CD14-positive monocyte (primary cell): ENCODE results near the gene CHD2. TPM values are rescaled to one million over a fixed set of nuclear protein-coding genes. Genes with fewer than 3 reads are reported as not detected.

Experiments used
- DNase-seq, 3 donors: peaks; one replicate each; pipeline ENCODE4 v3.0.0-alpha.2; 2011 to 2022
- H2AFZ ChIP-seq: 2 replicates; pipeline ENCODE4 v1.6.0; 2012; ENCODE audit warnings: mild to moderate bottlenecking, low read depth, low read length, inconsistent platforms; ENCODE audit not compliant: insufficient read depth, poor library complexity, severe bottlenecking
- H3K27ac ChIP-seq, 2 donors: 1 replicate in 1 of 2; 2 replicates in 1 of 2; pipeline ENCODE4 v1.5.1; 2012 to 2013; ENCODE audit warnings: low read length in 2 of 2, control low read depth in 1 of 2, inconsistent platforms in 1 of 2, low read depth in 1 of 2, mild to moderate bottlenecking in 1 of 2
- H3K27me3 ChIP-seq, 2 donors: one replicate each; pipeline versions ENCODE4 v1.6.0 to v1.6.1; 2011 to 2013; ENCODE audit warnings: low read length in 2 of 2; ENCODE audit not compliant: control insufficient read depth in 2 of 2, insufficient read depth in 2 of 2
- H3K36me3 ChIP-seq, 2 donors: replicated peaks in 1 of 2; 1 replicate in 1 of 2; 2 replicates in 1 of 2; pipeline versions ENCODE4 v1.5.1 to v1.6.1; 2012 to 2013; ENCODE audit warnings: low read length in 2 of 2, control low read depth in 1 of 2, inconsistent platforms in 1 of 2, mild to moderate bottlenecking in 1 of 2; ENCODE audit not compliant: insufficient read depth in 2 of 2, control insufficient read depth in 1 of 2
- H3K4me1 ChIP-seq, 2 donors: 1 replicate in 1 of 2; 2 replicates in 1 of 2; pipeline versions ENCODE4 v1.5.1 to v1.6.1; 2012 to 2013; ENCODE audit warnings: low read length in 2 of 2, control low read depth in 1 of 2, inconsistent platforms in 1 of 2, mild to moderate bottlenecking in 1 of 2, moderate library complexity in 1 of 2; ENCODE audit not compliant: insufficient read depth in 2 of 2, control insufficient read depth in 1 of 2
- H3K4me2 ChIP-seq: replicated peaks from 2 replicates; pipeline ENCODE3; 2012; ENCODE audit warnings: low read length, moderate library complexity, mild to moderate bottlenecking; ENCODE audit not compliant: poor library complexity, severe bottlenecking; ENCODE audit errors: extremely low read depth
- H3K4me3 ChIP-seq, 3 experiments: fragments of 200-600 bp in 1 of 3; sonication (generic) in 1 of 3; replicated peaks in 1 of 3; 1 replicate in 2 of 3; 2 replicates in 1 of 3; pipeline ENCODE4 v1.5.1; 2011 to 2013; ENCODE audit warnings: low read length in 3 of 3, mild to moderate bottlenecking in 3 of 3, control low read depth in 2 of 3, low read depth in 2 of 3, inconsistent platforms in 1 of 3, moderate library complexity in 1 of 3
- H3K79me2 ChIP-seq: 2 replicates; pipeline ENCODE4 v1.6.0; 2012; ENCODE audit warnings: mild to moderate bottlenecking, control low read depth, inconsistent platforms, low read length, moderate library complexity; ENCODE audit not compliant: insufficient read depth
- H3K9ac ChIP-seq: 2 replicates; pipeline ENCODE4 v1.6.0; 2017; ENCODE audit warnings: low read length, mild to moderate bottlenecking; ENCODE audit not compliant: insufficient read depth, poor library complexity, severe bottlenecking
- H3K9me3 ChIP-seq, 2 donors: replicated peaks in 1 of 2; 1 replicate in 1 of 2; 2 replicates in 1 of 2; pipeline versions ENCODE4 v1.5.1 to v1.6.1; 2012 to 2013; ENCODE audit warnings: low read length in 2 of 2, control low read depth in 1 of 2; ENCODE audit not compliant: control insufficient read depth in 1 of 2, insufficient read depth in 1 of 2
- H4K20me1 ChIP-seq: 2 replicates; pipeline ENCODE4 v1.6.0; 2012; ENCODE audit warnings: mild to moderate bottlenecking, low read length, control low read depth, moderate library complexity; ENCODE audit not compliant: insufficient read depth
- H3K27ac Mint-ChIP-seq, 7 donors: one replicate each; pipeline ENCODE4 v1.8.0; 2020; ENCODE audit warnings: mild to moderate bottlenecking in 7 of 7, mixed read lengths in 7 of 7, moderate library complexity in 6 of 7, inconsistent platforms in 2 of 7
- H3K27me3 Mint-ChIP-seq, 3 donors: one replicate each; pipeline ENCODE4 v1.8.0; 2021 to 2022; ENCODE audit warnings: low read depth in 3 of 3, mild to moderate bottlenecking in 3 of 3, mixed read lengths in 3 of 3, moderate library complexity in 3 of 3, inconsistent platforms in 1 of 3
- H3K36me3 Mint-ChIP-seq, 2 donors: one replicate each; pipeline ENCODE4 v1.8.0; 2020; ENCODE audit warnings: mixed read lengths in 2 of 2, inconsistent platforms in 1 of 2, mild to moderate bottlenecking in 1 of 2
- H3K4me1 Mint-ChIP-seq: one replicate; pipeline ENCODE4 v1.8.0; 2020; ENCODE audit warnings: mild to moderate bottlenecking, mixed read lengths
- H3K4me3 Mint-ChIP-seq, 2 donors: one replicate each; pipeline ENCODE4 v1.8.0; 2020; ENCODE audit warnings: mild to moderate bottlenecking in 2 of 2, mixed read lengths in 2 of 2, moderate library complexity in 1 of 2
- H3K9me3 Mint-ChIP-seq, 7 donors: one replicate each; pipeline ENCODE4 v1.8.0; 2020 to 2022; ENCODE audit warnings: mixed read lengths in 7 of 7, mild to moderate bottlenecking in 6 of 7, moderate library complexity in 6 of 7, inconsistent platforms in 2 of 7
- WGBS: methylation state at CpG from one replicate; pipeline ENCODE4 v1.1.5; 2013; ENCODE audit warnings: missing lambda C conversion rate; ENCODE audit not compliant: insufficient coverage; 5-methylcytosine and 5-hydroxymethylcytosine counted together
- intact Hi-C, 2 donors: fragments of 100-400 bp; cut with micrococcal nuclease; formaldehyde crosslinking; loops; one replicate each; pipeline versions ENCODE4 v1.15.0 to v1.15.1; 2023
- polyA plus RNA-seq, 3 donors: library from polyadenylated mRNA; depleted of rRNA in 1 of 3; unstranded in 2 of 3; stranded (reverse) in 1 of 3; fragments of 300-500 nt in 2 of 3; fragments of >200 nt in 1 of 3; fragmentation: Illumina TruSeq in 2 of 3; gene quantifications; 1 replicate in 2 of 3; 2 replicates in 1 of 3; pipeline ENCODE4 v1.2.3, GENCODE V29; 2012 to 2021
- TF ChIP-seq, protein P1 (sequence below): fragments of 200-600 bp; IDR thresholded peaks from one replicate; pipeline ENCODE4 v1.8.0; 2022; ENCODE audit warnings: antibody characterized with exemption, mild to moderate bottlenecking

Gene CHD2
- polyA plus RNA-seq, 3 donors: 9.6 to 61.2 (median 11.4) TPM

DNA sequence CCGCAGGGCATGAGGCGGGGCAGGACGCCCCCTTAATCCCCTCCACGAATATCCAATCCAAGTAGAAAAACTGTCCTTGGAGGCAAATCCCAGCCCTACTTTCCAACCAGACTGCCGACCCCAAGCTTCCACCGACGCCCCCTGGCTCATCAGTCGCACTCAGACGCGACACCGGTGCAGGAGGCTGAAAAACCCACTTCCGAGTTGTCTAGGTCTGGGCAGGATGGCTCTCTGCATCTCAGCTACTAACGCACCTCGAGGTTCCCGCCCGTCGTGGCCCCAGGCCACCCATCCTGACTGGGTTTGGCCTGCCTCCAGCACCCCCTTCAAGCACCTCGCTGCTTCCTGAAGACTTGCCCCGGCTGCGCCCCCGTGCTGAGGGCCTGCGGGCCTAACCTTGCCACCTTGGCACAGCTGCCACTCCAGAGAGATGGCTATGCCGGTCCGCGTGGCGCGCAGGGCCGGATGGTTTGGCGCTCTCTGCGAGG lies 173.4 kb downstream of the CHD2 start:
- H3K4me2 ChIP-seq: peak overlapping the region; percentile 73
- H3K36me3 ChIP-seq: no peaks in the 10 kb centered on the region
- H4K20me1 ChIP-seq: no peaks in the 10 kb centered on the region
- peak overlapping the region in 1 of 3 experiments; percentile 61 for H3K4me3 ChIP-seq
- Mint-ChIP-seq H3K36me3 (peaks cover 0 to 4% of the 10 kb centered on the region in 2 donors), H3K27me3 (peaks cover 53 to 78% (median 63%) of the 10 kb centered on the region in 3 donors), H3K27ac (no peak overlapping the region), H3K4me3 (peak overlapping the region; percentile 79 to 95), H3K9me3 (peaks cover 0 to 19% (median 4%) of the 10 kb centered on the region in 7 donors), H3K4me1 (peaks cover 22% of the 10 kb centered on the region)
- peaks cover 0 to 12% of the 10 kb centered on the region in 2 donors for H3K9me3 ChIP-seq
- no peak for DNase-seq
- peaks cover 25 to 55% of the 10 kb centered on the region in 2 donors for H3K27me3 ChIP-seq
- H3K4me1 ChIP-seq: peaks cover 15 to 19% of the 10 kb centered on the region in 2 donors
- peak overlapping the region; percentile 17 for H3K9ac ChIP-seq
- intact Hi-C loops: no loop called here
- H3K79me2 ChIP-seq: no peaks in the 10 kb centered on the region
- peak overlapping the region; percentile 53 for H2AFZ ChIP-seq
- TF ChIP-seq, protein P1, sequence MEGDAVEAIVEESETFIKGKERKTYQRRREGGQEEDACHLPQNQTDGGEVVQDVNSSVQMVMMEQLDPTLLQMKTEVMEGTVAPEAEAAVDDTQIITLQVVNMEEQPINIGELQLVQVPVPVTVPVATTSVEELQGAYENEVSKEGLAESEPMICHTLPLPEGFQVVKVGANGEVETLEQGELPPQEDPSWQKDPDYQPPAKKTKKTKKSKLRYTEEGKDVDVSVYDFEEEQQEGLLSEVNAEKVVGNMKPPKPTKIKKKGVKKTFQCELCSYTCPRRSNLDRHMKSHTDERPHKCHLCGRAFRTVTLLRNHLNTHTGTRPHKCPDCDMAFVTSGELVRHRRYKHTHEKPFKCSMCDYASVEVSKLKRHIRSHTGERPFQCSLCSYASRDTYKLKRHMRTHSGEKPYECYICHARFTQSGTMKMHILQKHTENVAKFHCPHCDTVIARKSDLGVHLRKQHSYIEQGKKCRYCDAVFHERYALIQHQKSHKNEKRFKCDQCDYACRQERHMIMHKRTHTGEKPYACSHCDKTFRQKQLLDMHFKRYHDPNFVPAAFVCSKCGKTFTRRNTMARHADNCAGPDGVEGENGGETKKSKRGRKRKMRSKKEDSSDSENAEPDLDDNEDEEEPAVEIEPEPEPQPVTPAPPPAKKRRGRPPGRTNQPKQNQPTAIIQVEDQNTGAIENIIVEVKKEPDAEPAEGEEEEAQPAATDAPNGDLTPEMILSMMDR: no peak
- 3% methylated on average over 27 of the region's 30 CpGs for WGBS
- no peak overlapping the region for H3K27ac ChIP-seq

DNA sequence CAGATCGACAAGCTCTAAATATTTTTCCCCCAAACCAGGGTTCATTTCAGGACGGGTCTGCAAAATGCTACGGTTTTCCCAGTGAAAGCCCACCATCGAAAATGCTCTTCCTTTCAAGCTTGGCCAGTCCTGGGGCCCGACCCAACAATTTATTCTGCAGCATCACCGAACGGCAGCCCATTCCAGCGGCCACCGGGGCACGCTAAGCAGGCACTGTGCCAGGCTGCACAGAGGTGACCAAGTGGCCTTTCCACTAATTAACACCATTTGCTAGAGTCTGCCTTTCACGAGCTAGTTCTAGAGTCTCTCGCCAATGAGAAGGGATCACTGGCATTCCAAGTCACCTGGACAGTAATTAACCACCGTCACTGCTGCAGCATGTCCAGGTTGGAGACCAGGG lies 174.5 kb downstream of the CHD2 start:
- Histone ChIP-seq H3K79me2 (no peaks in the 10 kb centered on the region), H3K9me3 (peaks cover 0 to 12% of the 10 kb centered on the region in 2 donors), H3K9ac (no peak overlapping the region), H3K36me3 (no peaks in the 10 kb centered on the region), H3K27ac (no peak overlapping the region), H4K20me1 (no peaks in the 10 kb centered on the region), H3K4me1 (peaks cover 15 to 19% of the 10 kb centered on the region in 2 donors), H3K27me3 (peaks cover 25 to 55% of the 10 kb centered on the region in 2 donors), H3K4me2 (no peak overlapping the region), H2AFZ (no peak overlapping the region), H3K4me3 (no peak overlapping the region)
- TF ChIP-seq, protein P1: no peak
- no peak overlapping the region for H3K27ac Mint-ChIP-seq
- peaks cover 0 to 4% of the 10 kb centered on the region in 2 donors for H3K36me3 Mint-ChIP-seq
- intact Hi-C loops: no loop called here
- DNase-seq: no peak
- H3K4me1 Mint-ChIP-seq: peaks cover 22% of the 10 kb centered on the region
- peaks cover 53 to 83% (median 63%) of the 10 kb centered on the region in 3 donors for H3K27me3 Mint-ChIP-seq
- peak overlapping the region in 1 of 2 donors; percentile 95 for H3K4me3 Mint-ChIP-seq
- WGBS: 97% methylated on average over 13 of the region's 13 CpGs
- peaks cover 0 to 19% (median 4%) of the 10 kb centered on the region in 7 donors for H3K9me3 Mint-ChIP-seq
